Measurements from ENCODE around the gene AMACR. TPM values are rescaled to one million over a fixed set of nuclear protein-coding genes. Genes with fewer than 3 reads are reported as not detected.

The AMACR gene
- total and polyA plus RNA-seq, 2 donors from 2014 or later: 155 to 291 TPM

DNA sequence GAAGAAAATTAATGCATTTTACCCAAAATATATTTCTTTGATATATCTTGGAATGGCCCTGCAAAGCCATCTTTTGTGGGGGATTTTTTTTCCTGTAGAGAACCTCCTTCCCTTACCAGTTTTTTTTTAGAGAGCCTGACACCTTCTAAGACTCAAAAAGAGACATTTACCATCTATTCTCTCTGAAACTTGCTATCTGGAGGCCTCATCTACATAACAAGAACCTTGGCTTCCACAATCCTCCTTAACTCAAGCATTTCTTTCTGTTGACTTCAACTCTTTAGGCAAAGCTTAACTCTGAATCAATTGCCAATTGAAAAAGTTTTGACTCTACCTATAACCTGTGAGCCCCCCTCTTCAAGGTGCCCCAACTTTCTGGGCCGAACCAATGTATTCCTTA lies 29.5 kb downstream of the AMACR start:
- H3K4me3 ChIP-seq (ENCODE audit: low read length in 3 of 3): no peak overlapping the region
- H3K9ac ChIP-seq (ENCODE audit: low read length in 3 of 3): no peak overlapping the region
- no peaks in the 10 kb centered on the region for H3K4me1 ChIP-seq (ENCODE audit: control insufficient read depth in 2 of 3, insufficient read depth in 2 of 3, low read depth in 1 of 3, low read length in 3 of 3)
- intact Hi-C loops (cut with DNase I): no loop called here
- no peak overlapping the region for H3K27ac ChIP-seq (ENCODE audit: low read depth in 2 of 2, low read length in 2 of 2)
- TF ChIP-seq, protein P1, sequence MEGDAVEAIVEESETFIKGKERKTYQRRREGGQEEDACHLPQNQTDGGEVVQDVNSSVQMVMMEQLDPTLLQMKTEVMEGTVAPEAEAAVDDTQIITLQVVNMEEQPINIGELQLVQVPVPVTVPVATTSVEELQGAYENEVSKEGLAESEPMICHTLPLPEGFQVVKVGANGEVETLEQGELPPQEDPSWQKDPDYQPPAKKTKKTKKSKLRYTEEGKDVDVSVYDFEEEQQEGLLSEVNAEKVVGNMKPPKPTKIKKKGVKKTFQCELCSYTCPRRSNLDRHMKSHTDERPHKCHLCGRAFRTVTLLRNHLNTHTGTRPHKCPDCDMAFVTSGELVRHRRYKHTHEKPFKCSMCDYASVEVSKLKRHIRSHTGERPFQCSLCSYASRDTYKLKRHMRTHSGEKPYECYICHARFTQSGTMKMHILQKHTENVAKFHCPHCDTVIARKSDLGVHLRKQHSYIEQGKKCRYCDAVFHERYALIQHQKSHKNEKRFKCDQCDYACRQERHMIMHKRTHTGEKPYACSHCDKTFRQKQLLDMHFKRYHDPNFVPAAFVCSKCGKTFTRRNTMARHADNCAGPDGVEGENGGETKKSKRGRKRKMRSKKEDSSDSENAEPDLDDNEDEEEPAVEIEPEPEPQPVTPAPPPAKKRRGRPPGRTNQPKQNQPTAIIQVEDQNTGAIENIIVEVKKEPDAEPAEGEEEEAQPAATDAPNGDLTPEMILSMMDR (IDR thresholded peaks at IDR 0.05; ENCODE audit: borderline replicate concordance, extremely low read depth, insufficient read depth): no peak
- no peak for DNase-seq
- H3K27me3 ChIP-seq (ENCODE audit: control insufficient read depth, insufficient read depth, low read length): no peaks in the 10 kb centered on the region
- no peaks in the 10 kb centered on the region for H3K36me3 ChIP-seq (ENCODE audit: control insufficient read depth in 2 of 3, insufficient read depth in 3 of 3, low read length in 3 of 3)
- no peak for FAIRE-seq
- no peaks in the 10 kb centered on the region for H3K9me3 ChIP-seq (ENCODE audit: control insufficient read depth in 2 of 3, insufficient read depth in 1 of 3, low read length in 3 of 3)

DNA sequence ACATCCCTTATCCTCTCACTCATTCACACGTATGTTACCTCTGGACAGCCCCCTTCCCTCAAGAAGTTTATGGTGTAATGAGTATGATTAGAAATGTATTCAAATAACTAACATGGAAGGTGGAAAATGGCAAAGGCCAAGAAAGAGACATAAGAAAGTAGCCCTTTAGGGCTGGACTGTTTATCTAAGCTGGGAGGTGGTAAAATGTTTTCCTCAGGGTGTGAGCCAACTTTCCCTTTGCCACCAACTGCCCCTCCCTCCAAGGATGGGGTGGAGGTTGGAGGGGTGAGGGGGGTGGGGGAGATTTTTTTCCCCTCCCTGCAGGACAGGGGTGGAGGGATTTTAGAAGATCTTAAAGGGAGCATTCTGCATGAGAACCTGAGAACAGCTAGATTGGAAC lies 31.5 kb downstream of the AMACR start:
- intact Hi-C loops (cut with DNase I): no loop called here
- TF ChIP-seq, protein P1 (IDR thresholded peaks at IDR 0.05; ENCODE audit: borderline replicate concordance, extremely low read depth, insufficient read depth): no peak
- no peaks in the 10 kb centered on the region for H3K27me3 ChIP-seq (ENCODE audit: control insufficient read depth, insufficient read depth, low read length)
- FAIRE-seq (no peak), DNase-seq (no peak)
- no peaks in the 10 kb centered on the region for H3K4me1 ChIP-seq (ENCODE audit: control insufficient read depth in 2 of 3, insufficient read depth in 2 of 3, low read depth in 1 of 3, low read length in 3 of 3)
- no peak overlapping the region for H3K9ac ChIP-seq (ENCODE audit: low read length in 3 of 3)
- no peak overlapping the region for H3K27ac ChIP-seq (ENCODE audit: low read depth in 2 of 2, low read length in 2 of 2)
- no peaks in the 10 kb centered on the region for H3K36me3 ChIP-seq (ENCODE audit: control insufficient read depth in 2 of 3, insufficient read depth in 3 of 3, low read length in 3 of 3)
- no peaks in the 10 kb centered on the region for H3K9me3 ChIP-seq (ENCODE audit: control insufficient read depth in 2 of 3, insufficient read depth in 1 of 3, low read length in 3 of 3)
- H3K4me3 ChIP-seq (ENCODE audit: low read length in 3 of 3): no peak overlapping the region

DNA sequence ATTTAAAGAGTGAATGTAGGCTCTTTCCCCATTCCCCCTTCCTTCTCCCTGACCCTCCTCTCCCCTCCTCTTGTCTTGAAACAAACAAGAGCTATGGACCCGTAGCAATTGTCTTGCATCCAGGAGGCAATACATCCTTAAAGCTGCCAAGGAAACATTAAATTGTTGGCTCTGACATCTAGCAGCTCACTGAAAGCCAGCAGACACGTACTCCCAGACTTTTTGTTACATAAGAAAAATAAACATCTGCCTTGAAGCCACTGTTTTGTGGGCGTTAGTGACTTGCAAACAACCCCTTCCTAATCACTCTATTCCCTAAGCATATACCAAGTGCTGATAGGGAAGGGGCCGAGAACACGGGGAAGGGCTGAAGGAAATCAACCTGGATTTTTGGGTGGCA lies 32.0 kb downstream of the AMACR start:
- H3K27me3 ChIP-seq (ENCODE audit: control insufficient read depth, insufficient read depth, low read length): no peaks in the 10 kb centered on the region
- H3K4me3 ChIP-seq (ENCODE audit: low read length in 3 of 3): no peak overlapping the region
- DNase-seq: peak in 2 of 5 donors; percentile 34 to 65
- no peak overlapping the region for H3K27ac ChIP-seq (ENCODE audit: low read depth in 2 of 2, low read length in 2 of 2)
- TF ChIP-seq, protein P1 (IDR thresholded peaks at IDR 0.05; ENCODE audit: borderline replicate concordance, extremely low read depth, insufficient read depth): no peak
- no peak overlapping the region for H3K9ac ChIP-seq (ENCODE audit: low read length in 3 of 3)
- H3K4me1 ChIP-seq (ENCODE audit: control insufficient read depth in 2 of 3, insufficient read depth in 2 of 3, low read depth in 1 of 3, low read length in 3 of 3): no peaks in the 10 kb centered on the region
- intact Hi-C loops (cut with DNase I): no loop called here
- H3K9me3 ChIP-seq (ENCODE audit: control insufficient read depth in 2 of 3, insufficient read depth in 1 of 3, low read length in 3 of 3): no peaks in the 10 kb centered on the region
- FAIRE-seq: no peak
- H3K36me3 ChIP-seq (ENCODE audit: control insufficient read depth in 2 of 3, insufficient read depth in 3 of 3, low read length in 3 of 3): no peaks in the 10 kb centered on the region

GRCh38 chr5:33973271-33973670 lies 34.6 kb downstream of the AMACR start:
- TF ChIP-seq, protein P1 (IDR thresholded peaks at IDR 0.05; ENCODE audit: borderline replicate concordance, extremely low read depth, insufficient read depth): no peak
- no peak overlapping the region for H3K27ac ChIP-seq (ENCODE audit: low read depth in 2 of 2, low read length in 2 of 2)
- intact Hi-C loops (cut with DNase I): no loop called here
- no peaks in the 10 kb centered on the region for H3K27me3 ChIP-seq (ENCODE audit: control insufficient read depth, insufficient read depth, low read length)
- H3K36me3 ChIP-seq (ENCODE audit: control insufficient read depth in 2 of 3, insufficient read depth in 3 of 3, low read length in 3 of 3): no peaks in the 10 kb centered on the region
- no peak overlapping the region for H3K9ac ChIP-seq (ENCODE audit: low read length in 3 of 3)
- no peak for DNase-seq
- no peaks in the 10 kb centered on the region for H3K4me1 ChIP-seq (ENCODE audit: control insufficient read depth in 2 of 3, insufficient read depth in 2 of 3, low read depth in 1 of 3, low read length in 3 of 3)
- FAIRE-seq: no peak
- no peaks in the 10 kb centered on the region for H3K9me3 ChIP-seq (ENCODE audit: control insufficient read depth in 2 of 3, insufficient read depth in 1 of 3, low read length in 3 of 3)
- no peak overlapping the region for H3K4me3 ChIP-seq (ENCODE audit: low read length in 3 of 3)
